Lung (tissue), 12 donors: ENCODE measurements around the gene FGF2. TPM values are rescaled to one million over a fixed set of nuclear protein-coding genes. Genes with fewer than 3 reads are reported as not detected.
A peak's percentile ranks its signal among the peaks of the same experiment; 100 is the strongest.

Source experiments
- ATAC-seq: fragments of 200-7000 bp; cut with Tn5 transposase; one replicate; pipeline ENCODE4 v1.9.1; 2020; ENCODE audit warnings: moderate number of reproducible peaks; ENCODE audit not compliant: insufficient read depth, low FRiP score
- DNase-seq, 3 donors: peaks; one replicate each; pipeline ENCODE4 v3.0.0-alpha.2; 2013 to 2017
- H3K27ac ChIP-seq, 2 donors: one replicate each; pipeline ENCODE4 v1.5.1; 2013; ENCODE audit warnings: mild to moderate bottlenecking in 2 of 2, moderate library complexity in 2 of 2, control low read depth in 1 of 2, inconsistent platforms in 1 of 2, low read depth in 1 of 2, low read length in 1 of 2
- H3K27me3 ChIP-seq, 3 donors: one replicate each; pipeline ENCODE4 v1.5.1; 2013; ENCODE audit warnings: low read length in 2 of 3; ENCODE audit not compliant: control insufficient read depth in 3 of 3, insufficient read depth in 3 of 3
- H3K36me3 ChIP-seq, 4 donors: one replicate each; pipeline ENCODE4 v1.5.1; 2013; ENCODE audit warnings: low read length in 4 of 4, mild to moderate bottlenecking in 1 of 4, moderate library complexity in 1 of 4; ENCODE audit not compliant: control insufficient read depth in 4 of 4, insufficient read depth in 4 of 4
- H3K4me1 ChIP-seq, 5 donors: one replicate each; pipeline ENCODE4 v1.5.1; 2013; ENCODE audit warnings: low read length in 5 of 5, mild to moderate bottlenecking in 2 of 5, moderate library complexity in 1 of 5; ENCODE audit not compliant: control insufficient read depth in 5 of 5, insufficient read depth in 5 of 5
- H3K4me3 ChIP-seq: one replicate; pipeline ENCODE4 v1.5.1; 2013; ENCODE audit warnings: mild to moderate bottlenecking, control low read depth, moderate library complexity
- H3K9ac ChIP-seq, 2 donors: one replicate each; pipeline ENCODE4 v1.5.1; 2013; ENCODE audit warnings: low read length in 2 of 2, control low read depth in 1 of 2; ENCODE audit not compliant: insufficient read depth in 1 of 2
- H3K9me3 ChIP-seq, 4 donors: one replicate each; pipeline ENCODE4 v1.5.1; 2013; ENCODE audit warnings: low read length in 3 of 4, mild to moderate bottlenecking in 1 of 4, moderate library complexity in 1 of 4; ENCODE audit not compliant: control insufficient read depth in 4 of 4, insufficient read depth in 3 of 4
- CTCF ChIP-seq: IDR thresholded peaks from 2 replicates; pipeline ENCODE4 v1.5.1; 2012; ENCODE audit warnings: mild to moderate bottlenecking; ENCODE audit errors: control extremely low read depth, extremely low read depth
- WGBS, 2 donors: extraction: QIAGEN DNeasy Blood & Tissue Kit; methylation state at CpG; one replicate each; pipeline ENCODE4 v1.1.7; 2013; 5-methylcytosine and 5-hydroxymethylcytosine counted together
- polyA plus RNA-seq, 2 donors: library from polyadenylated mRNA; stranded (reverse); fragments of 200-250 nt; gene quantifications; one replicate each; pipeline ENCODE4 v1.2.1, GENCODE V29; 2013
- total RNA-seq, 2 donors: library from RNA; depleted of rRNA in 1 of 2; stranded (reverse); fragments of >200 nt in 1 of 2; gene quantifications; one replicate each; pipeline ENCODE4 v1.2.1, GENCODE V29; 2014 to 2021
- donor health status: control.
- donor health status: control.
- donor health status: Bipolar disorder and iron deficiency.
- donor health status: healthy.
- donor health status: DM: yes; HTN: yes; CAD: no.

Gene FGF2
- total and polyA plus RNA-seq, 4 donors: 2.4 to 11.6 (median 6.2) TPM

GRCh38 chr4:122822466-122822865 is 4.2 kb upstream of the FGF2 start:
- H3K4me1 ChIP-seq: peaks cover 0 to 22% (median 0%) of the 10 kb centered on the region in 5 donors
- no peak overlapping the region for H3K27ac ChIP-seq
- peaks cover 0 to 4% (median 0%) of the 10 kb centered on the region in 3 donors for H3K27me3 ChIP-seq
- H3K9me3 ChIP-seq: no peaks in the 10 kb centered on the region
- DNase-seq (no peak), ATAC-seq (no peak)
- no peak overlapping the region for H3K4me3 ChIP-seq
- no peak for TF ChIP-seq CTCF
- H3K9ac ChIP-seq: no peak overlapping the region
- 94 to 95% methylated on average over 2 of the region's 2 CpGs for WGBS, 2 donors
- no peaks in the 10 kb centered on the region for H3K36me3 ChIP-seq

GRCh38 chr4:122823476-122823875 is 3.2 kb upstream of the FGF2 start:
- H3K9me3 ChIP-seq: no peaks in the 10 kb centered on the region
- H3K4me3 ChIP-seq: no peak overlapping the region
- DNase-seq (no peak), ATAC-seq (no peak)
- no peaks in the 10 kb centered on the region for H3K36me3 ChIP-seq
- 85 to 92% methylated on average over 2 of the region's 2 CpGs for WGBS, 2 donors
- H3K27ac ChIP-seq: no peak overlapping the region
- TF ChIP-seq CTCF: no peak
- H3K9ac ChIP-seq: no peak overlapping the region
- H3K4me1 ChIP-seq: peaks cover 0 to 32% (median 0%) of the 10 kb centered on the region in 5 donors
- peaks cover 0 to 13% (median 0%) of the 10 kb centered on the region in 3 donors for H3K27me3 ChIP-seq

GRCh38 chr4:122824616-122825015 is 2.0 kb upstream of the FGF2 start:
- H3K27ac ChIP-seq: no peak overlapping the region
- 80 to 82% methylated on average over 2 of the region's 2 CpGs for WGBS, 2 donors
- no peak overlapping the region for H3K9ac ChIP-seq
- DNase-seq (no peak), ATAC-seq (no peak)
- no peaks in the 10 kb centered on the region for H3K9me3 ChIP-seq
- peaks cover 0 to 16% (median 0%) of the 10 kb centered on the region in 3 donors for H3K27me3 ChIP-seq
- H3K4me1 ChIP-seq: peaks cover 0 to 32% (median 0%) of the 10 kb centered on the region in 5 donors
- TF ChIP-seq CTCF: no peak
- no peaks in the 10 kb centered on the region for H3K36me3 ChIP-seq
- no peak overlapping the region for H3K4me3 ChIP-seq

- Histone ChIP-seq H3K27ac (no peak overlapping the region), H3K27me3 (peaks cover 0 to 18% (median 0%) of the 10 kb centered on the region in 3 donors), H3K9me3 (no peaks in the 10 kb centered on the region), H3K4me3 (no peak overlapping the region), H3K9ac (peak overlapping the region in 1 of 2 donors; percentile 63), H3K36me3 (no peaks in the 10 kb centered on the region), H3K4me1 (peaks cover 0 to 26% (median 0%) of the 10 kb centered on the region in 5 donors)
- ATAC-seq (no peak), DNase-seq (peak in 1 of 3 donors; percentile 55)
- 51 to 54% methylated on average over 18 of the region's 18 CpGs for WGBS, 2 donors
- TF ChIP-seq CTCF: no peak
Measured at GRCh38 chr4:122826079-122826527, 528 bp upstream of the FGF2 start.
